ELR (cell line): ENCODE data around the gene HOXA5.
A peak's percentile ranks its signal among the peaks of the same experiment; 100 is the strongest.

Source experiments
- DNase-seq: peaks from one replicate; pipeline ENCODE4 v3.0.0-alpha.2; 2015; ENCODE audit warnings: low read depth

The HOXA5 gene

GRCh38 chr7:27143023-27143949 lies at the start of gene HOXA5:
TSS of gene HOXA5 (minus strand) at chr7:27143681. CDS start at chr7:27143607, 74 bp downstream.
- peak; percentile 96 for DNase-seq

- DNase-seq: peak; percentile 71
Measured at GRCh38 chr7:27192546-27193334, 49.3 kb upstream of the HOXA5 start.

GRCh38 chr7:27191833-27192545 lies 48.5 kb upstream of the HOXA5 start:
- peak; percentile 87 for DNase-seq

- peak; percentile 41 for DNase-seq
Measured at GRCh38 chr7:27191161-27191731, 47.8 kb upstream of the HOXA5 start.

GRCh38 chr7:27189997-27190748 lies 46.7 kb upstream of the HOXA5 start:
- peak; percentile 18 for DNase-seq

- peak; percentile 79 for DNase-seq
Measured at GRCh38 chr7:27189295-27189996, 46.0 kb upstream of the HOXA5 start.

GRCh38 chr7:27188386-27189294 lies 45.2 kb upstream of the HOXA5 start:
- peak; percentile 73 for DNase-seq

GRCh38 chr7:27187475-27188385 lies 44.2 kb upstream of the HOXA5 start:
- DNase-seq: peak; percentile 59

GRCh38 chr7:27186668-27187474 lies 43.4 kb upstream of the HOXA5 start:
- DNase-seq: peak; percentile 65

- DNase-seq: peak; percentile 70
Measured at GRCh38 chr7:27185854-27186667, 42.6 kb upstream of the HOXA5 start.

GRCh38 chr7:27185013-27185853 lies 41.8 kb upstream of the HOXA5 start, which contains the start of gene HOXA11:
TSS of gene HOXA11 (minus strand) at chr7:27185232. CDS start at chr7:27185144, 88 bp downstream.
- peak; percentile 98 for DNase-seq

GRCh38 chr7:27184337-27185012 lies 41.0 kb upstream of the HOXA5 start:
- peak; percentile 76 for DNase-seq

GRCh38 chr7:27183682-27184336 lies 40.3 kb upstream of the HOXA5 start:
- DNase-seq: peak; percentile 71
